SK-N-SH (cell line): ENCODE measurements around the gene HDAC6. TPM values are rescaled to one million over a fixed set of nuclear protein-coding genes. Genes with fewer than 3 reads are reported as not detected.

ENCODE experiments used
- CTCF ChIA-PET: fragments of 300-600, 350-600 bp; formaldehyde crosslinking; extraction: SDS; loops from one replicate; lab custom pipeline; 2021; lab: Yijun Ruan, JAX
- POLR2A ChIA-PET: fragments of 350-600 bp; sonication (Branson Sonifier 250); formaldehyde crosslinking; extraction: SDS; loops from one replicate; lab custom pipeline; 2020; ENCODE audit warnings: antibody characterized with exemption, inconsistent platforms; lab: Yijun Ruan, JAX
- DNase-seq: peaks from one replicate; pipeline ENCODE4 v3.0.0; 2012
- H2AFZ ChIP-seq: fragments of 200-600 bp; sonication (generic); 2 replicates; pipeline ENCODE4 v1.8.1; 2016; ENCODE audit warnings: antibody characterized with exemption, mild to moderate bottlenecking, low read depth
- H3F3A ChIP-seq: fragments of 200-600 bp; sonication (generic); replicated peaks from 2 replicates; pipeline ENCODE3; 2016; ENCODE audit warnings: antibody characterized with exemption, mild to moderate bottlenecking; ENCODE audit not compliant: insufficient read depth
- H3K27ac ChIP-seq, 2 experiments: fragments of 200-500 bp in 1 of 2; fragments of 200-600 bp in 1 of 2; sonication (Bioruptor generic) in 1 of 2; sonication (generic), shearing (Covaris generic) in 1 of 2; 2 replicates each; pipeline versions ENCODE4 v1.5.1 to v1.6.1; 2014 to 2016; ENCODE audit warnings: low read depth in 2 of 2, inconsistent platforms in 1 of 2, low read length in 1 of 2, mild to moderate bottlenecking in 1 of 2, mixed read lengths in 1 of 2
- H3K27me3 ChIP-seq: fragments of 200-600 bp; sonication (generic), shearing (Covaris generic); 2 replicates; pipeline ENCODE4 v1.6.1; 2016; ENCODE audit warnings: mixed run types; ENCODE audit not compliant: insufficient read depth
- H3K36me3 ChIP-seq, 2 experiments: fragments of 200-500 bp in 1 of 2; fragments of 200-600 bp in 1 of 2; sonication (Bioruptor generic) in 1 of 2; sonication (generic) in 1 of 2; replicated peaks in 1 of 2; 2 replicates each; pipeline versions ENCODE3 to v1.5.1; 2014 to 2016; ENCODE audit warnings: low read length in 1 of 2, mild to moderate bottlenecking in 1 of 2; ENCODE audit not compliant: insufficient read depth in 2 of 2, control insufficient read depth in 1 of 2
- H3K4me1 ChIP-seq, 2 experiments: fragments of 200-500 bp in 1 of 2; fragments of 200-600 bp in 1 of 2; sonication (Bioruptor generic) in 1 of 2; sonication (generic), shearing (Covaris generic) in 1 of 2; 2 replicates each; pipeline versions ENCODE4 v1.5.1 to v1.6.1; 2014 to 2016; ENCODE audit warnings: low read depth in 1 of 2, low read length in 1 of 2, mixed run types in 1 of 2; ENCODE audit not compliant: insufficient read depth in 2 of 2, control insufficient read depth in 1 of 2
- H3K4me2 ChIP-seq: fragments of 200-600 bp; sonication (generic), shearing (Covaris generic); 2 replicates; pipeline ENCODE4 v1.6.1; 2017; ENCODE audit warnings: mixed run types
- H3K4me3 ChIP-seq, 2 experiments: fragments of 200-500 bp in 1 of 2; fragments of 200-600 bp in 1 of 2; sonication (Bioruptor generic) in 1 of 2; sonication (generic), shearing (Covaris generic) in 1 of 2; 2 replicates each; pipeline versions ENCODE4 v1.5.1 to v1.8.1; 2014 to 2016; ENCODE audit warnings: low read depth in 2 of 2, inconsistent platforms in 1 of 2, low read length in 1 of 2, mild to moderate bottlenecking in 1 of 2, mixed read lengths in 1 of 2, moderate library complexity in 1 of 2
- H3K79me2 ChIP-seq: fragments of 200-600 bp; sonication (generic); 2 replicates; pipeline ENCODE4 v1.8.1; 2017; ENCODE audit warnings: mild to moderate bottlenecking; ENCODE audit not compliant: insufficient read depth
- H3K9ac ChIP-seq: fragments of 200-600 bp; sonication (generic); 2 replicates; pipeline ENCODE4 v1.6.1; 2017; ENCODE audit warnings: mixed run types
- H3K9me2 ChIP-seq: fragments of 200-600 bp; sonication (generic); 2 replicates; pipeline ENCODE4 v1.6.1; 2017; ENCODE audit warnings: mixed run types
- H3K9me3 ChIP-seq: fragments of 200-600 bp; sonication (generic); 2 replicates; pipeline ENCODE4 v1.6.1; 2017; ENCODE audit warnings: mixed run types, mild to moderate bottlenecking, moderate library complexity
- H4K20me1 ChIP-seq: fragments of 200-600 bp; sonication (generic); 2 replicates; pipeline ENCODE4 v1.6.1; 2017; ENCODE audit warnings: mild to moderate bottlenecking, mixed run types; ENCODE audit not compliant: insufficient read depth
- ELF1 ChIP-seq: IDR thresholded peaks from 2 replicates; pipeline ENCODE4 v1.4.0; 2012
- EZH2phosphoT487 ChIP-seq: fragments of 200-600 bp; sonication (generic); IDR thresholded peaks from 2 replicates; pipeline ENCODE4 v1.6.1; 2017; ENCODE audit warnings: low read depth, mixed run types, mild to moderate bottlenecking, antibody characterized with exemption, moderate library complexity, borderline replicate concordance
- FOXM1 ChIP-seq: IDR thresholded peaks from 2 replicates; pipeline ENCODE4 v1.4.0; 2012; ENCODE audit warnings: low read depth, mild to moderate bottlenecking
- IRF3 ChIP-seq: fragments of 150-350 bp; IDR thresholded peaks from 2 replicates; pipeline ENCODE4 v1.6.1; 2016; ENCODE audit warnings: mild to moderate bottlenecking, low read depth, low read length
- JUND ChIP-seq: IDR thresholded peaks from 2 replicates; pipeline ENCODE4 v1.4.0; 2012
- MEF2A ChIP-seq: IDR thresholded peaks from 2 replicates; pipeline ENCODE4 v1.4.0; 2012; ENCODE audit warnings: low read depth, borderline replicate concordance
- PBX3 ChIP-seq: IDR thresholded peaks from 2 replicates; pipeline ENCODE4; 2012
- RCOR1 ChIP-seq: fragments of 150-350 bp; IDR thresholded peaks from 2 replicates; pipeline ENCODE4 v1.6.1; 2017; ENCODE audit warnings: antibody characterized with exemption, low read length
- REST ChIP-seq: IDR thresholded peaks from 2 replicates; pipeline ENCODE4 v1.6.1; 2012; ENCODE audit warnings: mild to moderate bottlenecking, low read depth, low read length, moderate library complexity
- RXRA ChIP-seq: IDR thresholded peaks from 2 replicates; pipeline ENCODE4 v1.4.0; 2012; ENCODE audit warnings: low read depth, mild to moderate bottlenecking, borderline replicate concordance
- SIN3A ChIP-seq: IDR thresholded peaks from 2 replicates; pipeline ENCODE4 v1.6.1; 2012; ENCODE audit warnings: low read depth, mild to moderate bottlenecking, low read length, moderate library complexity, borderline replicate concordance
- SMC3 ChIP-seq: IDR thresholded peaks from 2 replicates; pipeline ENCODE4 v1.6.1; 2012; ENCODE audit warnings: low read depth, low read length, improper control_type of control experiment
- TAF1 ChIP-seq: IDR thresholded peaks from 2 replicates; pipeline ENCODE4 v1.6.1; 2012; ENCODE audit warnings: low read depth, mild to moderate bottlenecking, low read length, moderate library complexity, borderline replicate concordance
- TCF12 ChIP-seq: IDR thresholded peaks from 2 replicates; pipeline ENCODE4 v1.4.0; 2012
- YY1 ChIP-seq: IDR thresholded peaks from 2 replicates; pipeline ENCODE4 v1.4.0; 2012; ENCODE audit warnings: low read depth, mild to moderate bottlenecking
- ZBTB33 ChIP-seq: IDR thresholded peaks from 2 replicates; pipeline ENCODE4 v1.4.0; 2012; ENCODE audit warnings: low read depth, borderline replicate concordance
- WGBS: methylation state at CpG from one replicate; pipeline ENCODE4 v1.1.6; 2017; ENCODE audit warnings: low lambda C conversion rate; 5-methylcytosine and 5-hydroxymethylcytosine counted together
- polyA plus RNA-seq, 3 experiments: library from polyadenylated mRNA; depleted of rRNA; stranded (reverse); fragments of >200 nt; gene quantifications; 2 replicates each; pipeline ENCODE4 v1.2.3, GENCODE V29; 2012
- TF ChIP-seq, protein P1 (sequence below): IDR thresholded peaks from 2 replicates; pipeline ENCODE4 v1.4.0; 2012; ENCODE audit warnings: low read depth

HDAC6 gene
- polyA plus RNA-seq, 1 of the 3 experiments (the other 2 are of a cell fraction), result 34.0 TPM

DNA sequence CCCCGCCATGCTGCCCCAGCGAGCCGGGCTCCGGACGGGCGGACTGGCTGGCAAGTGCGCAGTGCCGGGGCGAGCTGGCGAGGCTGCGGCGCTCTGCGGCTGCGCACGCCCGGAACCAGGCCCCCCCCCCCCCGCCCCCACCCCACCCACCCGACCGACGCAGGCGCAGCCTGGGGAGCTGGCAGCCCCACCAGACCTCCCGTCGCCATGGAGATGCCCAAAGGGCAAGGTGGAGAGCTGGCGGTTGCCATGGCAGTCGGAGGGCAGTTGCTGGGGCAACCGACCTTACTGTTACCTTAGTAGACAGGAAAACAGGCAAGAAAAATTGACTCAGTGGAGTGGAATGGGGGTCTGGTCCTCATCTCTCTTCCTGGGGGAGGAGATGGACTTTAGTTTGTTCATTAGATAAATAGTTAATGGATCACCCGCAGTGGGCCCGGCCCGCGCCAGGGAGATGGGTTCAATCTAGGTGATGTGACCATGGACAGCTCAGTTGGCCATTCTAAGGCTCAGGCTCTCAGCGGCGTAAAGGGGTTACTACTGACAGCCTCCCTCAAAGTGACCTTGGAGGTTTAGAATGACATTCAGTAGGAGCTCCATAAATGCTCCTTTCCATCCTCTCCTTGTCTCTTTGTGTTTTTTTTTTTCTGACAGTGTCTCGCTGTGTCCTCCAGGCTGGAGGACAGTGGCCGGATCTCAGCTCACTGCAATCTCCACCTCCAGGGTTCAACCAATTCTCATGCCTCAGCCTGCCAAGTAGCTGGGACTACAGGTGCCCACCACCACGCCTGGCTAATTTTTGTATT lies 33.9 kb downstream of the HDAC6 start, which contains the start of gene PCSK1N (continued):
- TF ChIP-seq IRF3, result no peak
- TF ChIP-seq FOXM1, result no peak

GRCh38 chrX:48839686-48840085 lies 37.8 kb downstream of the HDAC6 start:
- CTCF ChIA-PET, result no interaction called here
- Histone ChIP-seq H3K4me2 (no peak overlapping the region), H3K9ac (no peak overlapping the region), H2AFZ (no peak overlapping the region), H3K27me3 (peaks cover 9% of the 10 kb centered on the region), H3K27ac (no peak overlapping the region), H3K79me2 (no peaks in the 10 kb centered on the region), H3K4me1 (no peaks in the 10 kb centered on the region; a peak in 1 of 4 replicates), H3K9me2 (no peaks in the 10 kb centered on the region), H3K9me3 (no peaks in the 10 kb centered on the region), H3K4me3 (no peak overlapping the region), H4K20me1 (no peaks in the 10 kb centered on the region), H3K36me3 (no peaks in the 10 kb centered on the region), H3F3A (no peaks in the 10 kb centered on the region)
- WGBS, result 55% methylated on average over 10 of the region's 10 CpGs
- TF ChIP-seq, protein P1, sequence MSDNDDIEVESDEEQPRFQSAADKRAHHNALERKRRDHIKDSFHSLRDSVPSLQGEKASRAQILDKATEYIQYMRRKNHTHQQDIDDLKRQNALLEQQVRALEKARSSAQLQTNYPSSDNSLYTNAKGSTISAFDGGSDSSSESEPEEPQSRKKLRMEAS, result no peak
- no peak for TF ChIP-seq PBX3
- no peak for TF ChIP-seq IRF3
- no peak for TF ChIP-seq FOXM1
- TF ChIP-seq TCF12, result no peak
- no peak for TF ChIP-seq ZBTB33
- no peak for TF ChIP-seq RXRA
- no peak for TF ChIP-seq EZH2phosphoT487
- TF ChIP-seq RCOR1, result no peak
- no peak for TF ChIP-seq ELF1
- no peak for TF ChIP-seq SIN3A
- TF ChIP-seq REST, result no peak
- TF ChIP-seq YY1, result no peak
- no peak for TF ChIP-seq JUND
- no peak for TF ChIP-seq MEF2A
- no peak for TF ChIP-seq TAF1
- no peak for TF ChIP-seq SMC3
- no peak for DNase-seq
- POLR2A ChIA-PET, result no interaction called here
